Activated naive CD8-positive, alpha-beta T cell treated with anti-CD3 and anti-CD28 coated beads, Interleukin-2, amount 10 ng/mL, durations not matched to agents 7 days and 5 days (primary cell): ENCODE measurements around the gene CCDC187. TPM values are rescaled to one million over a fixed set of nuclear protein-coding genes. Genes with fewer than 3 reads are reported as not detected.

Experiments
- ATAC-seq: fragments of 150-1000 bp; cut with Tn5 transposase; one replicate; pipeline ENCODE4 v1.10.0; 2021; ENCODE audit warnings: low read depth, moderate library complexity
- POLR2A ChIA-PET: fragments of 350-600 bp; sonication (Branson Sonifier 250); formaldehyde crosslinking; loops from one replicate; lab custom pipeline; 2021; ENCODE audit warnings: antibody characterized with exemption; lab: Charles Lee
- DNase-seq: peaks from one replicate; pipeline ENCODE4 v3.0.0; 2021
- H3K27ac Mint-ChIP-seq: one replicate; pipeline ENCODE4 v1.8.0; 2022; ENCODE audit warnings: mild to moderate bottlenecking, mixed read lengths
- H3K27me3 Mint-ChIP-seq: one replicate; pipeline ENCODE4 v1.8.0; 2022; ENCODE audit warnings: mild to moderate bottlenecking, moderate library complexity, mixed read lengths
- H3K36me3 Mint-ChIP-seq: one replicate; pipeline ENCODE4 v1.8.0; 2021; ENCODE audit warnings: mild to moderate bottlenecking, mixed read lengths
- H3K4me1 Mint-ChIP-seq: one replicate; pipeline ENCODE4 v1.8.0; 2021; ENCODE audit warnings: mixed read lengths
- H3K4me3 Mint-ChIP-seq: one replicate; pipeline ENCODE4 v1.8.0; 2022; ENCODE audit warnings: mild to moderate bottlenecking, moderate library complexity, mixed read lengths
- H3K9me3 Mint-ChIP-seq: one replicate; pipeline ENCODE4 v1.8.0; 2021; ENCODE audit warnings: mixed read lengths
- total RNA-seq, 2 experiments: library from RNA; stranded (reverse); gene quantifications; one replicate each; pipeline ENCODE4 v1.2.3, GENCODE V29; 2021

Gene CCDC187
- total RNA-seq, 2 experiments from 2014 or later = not detected

GRCh38 chr9:136234597-136234996 is 69.3 kb downstream of the CCDC187 start:
- H3K36me3 Mint-ChIP-seq = peaks cover 3% of the 10 kb centered on the region
- H3K4me1 Mint-ChIP-seq = peaks cover 21% of the 10 kb centered on the region
- H3K4me3 Mint-ChIP-seq = no peak overlapping the region
- H3K27ac Mint-ChIP-seq = no peak overlapping the region
- ATAC-seq (no peak), DNase-seq (no peak)
- H3K27me3 Mint-ChIP-seq = no peaks in the 10 kb centered on the region
- POLR2A ChIA-PET = no interaction called here
- H3K9me3 Mint-ChIP-seq = no peaks in the 10 kb centered on the region

DNA sequence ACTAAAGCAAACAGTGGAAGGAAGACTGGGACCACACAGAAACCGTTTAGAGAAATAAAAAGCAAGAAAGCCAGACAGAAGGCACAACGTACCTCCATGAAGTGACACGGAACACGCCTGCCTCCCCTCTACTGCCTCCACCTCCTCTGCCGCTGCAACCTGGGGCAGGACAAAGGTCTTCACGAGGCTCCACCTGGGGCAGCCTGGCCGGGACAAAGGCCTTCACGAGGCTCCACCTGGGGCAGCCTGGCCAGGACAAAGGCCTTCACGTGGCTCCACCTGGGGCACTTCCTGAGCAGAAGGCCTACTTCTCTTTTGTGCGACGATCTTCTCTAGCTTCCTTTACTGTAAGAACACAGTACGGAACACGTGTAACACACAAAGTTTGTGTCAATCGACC is 70.0 kb downstream of the CCDC187 start:
- ATAC-seq (no peak), DNase-seq (no peak)
- Mint-ChIP-seq H3K9me3 (no peaks in the 10 kb centered on the region), H3K36me3 (peaks cover 3% of the 10 kb centered on the region), H3K27me3 (no peaks in the 10 kb centered on the region), H3K27ac (peak overlapping the region; percentile 28), H3K4me1 (peaks cover 20% of the 10 kb centered on the region), H3K4me3 (no peak overlapping the region)
- POLR2A ChIA-PET = no interaction called here

- no peak for ATAC-seq
- H3K27ac Mint-ChIP-seq = peak overlapping the region; percentile 66
- H3K36me3 Mint-ChIP-seq = peaks cover 3% of the 10 kb centered on the region
- no peak overlapping the region for H3K4me3 Mint-ChIP-seq
- no peaks in the 10 kb centered on the region for H3K9me3 Mint-ChIP-seq
- H3K4me1 Mint-ChIP-seq = peaks cover 18% of the 10 kb centered on the region
- no peaks in the 10 kb centered on the region for H3K27me3 Mint-ChIP-seq
- no peak for DNase-seq
- POLR2A ChIA-PET = interaction anchor here (0.7 kb wide), 1 partner anchor 1804 kb away, joined by 4 read pairs; no protein-coding TSS in a partner anchor
Measured at GRCh38 chr9:136233411-136233810, 70.5 kb downstream of the CCDC187 start.

GRCh38 chr9:136232969-136233368 is 70.9 kb downstream of the CCDC187 start:
- ATAC-seq = no peak
- Mint-ChIP-seq H3K27ac (peak overlapping the region; percentile 66), H3K36me3 (peaks cover 3% of the 10 kb centered on the region), H3K4me1 (peaks cover 17% of the 10 kb centered on the region), H3K27me3 (no peaks in the 10 kb centered on the region), H3K4me3 (no peak overlapping the region), H3K9me3 (no peaks in the 10 kb centered on the region)
- POLR2A ChIA-PET = interaction anchor here (0.7 kb wide), 1 partner anchor 1803 kb away, joined by 4 read pairs; no protein-coding TSS in a partner anchor
- no peak for DNase-seq

DNA sequence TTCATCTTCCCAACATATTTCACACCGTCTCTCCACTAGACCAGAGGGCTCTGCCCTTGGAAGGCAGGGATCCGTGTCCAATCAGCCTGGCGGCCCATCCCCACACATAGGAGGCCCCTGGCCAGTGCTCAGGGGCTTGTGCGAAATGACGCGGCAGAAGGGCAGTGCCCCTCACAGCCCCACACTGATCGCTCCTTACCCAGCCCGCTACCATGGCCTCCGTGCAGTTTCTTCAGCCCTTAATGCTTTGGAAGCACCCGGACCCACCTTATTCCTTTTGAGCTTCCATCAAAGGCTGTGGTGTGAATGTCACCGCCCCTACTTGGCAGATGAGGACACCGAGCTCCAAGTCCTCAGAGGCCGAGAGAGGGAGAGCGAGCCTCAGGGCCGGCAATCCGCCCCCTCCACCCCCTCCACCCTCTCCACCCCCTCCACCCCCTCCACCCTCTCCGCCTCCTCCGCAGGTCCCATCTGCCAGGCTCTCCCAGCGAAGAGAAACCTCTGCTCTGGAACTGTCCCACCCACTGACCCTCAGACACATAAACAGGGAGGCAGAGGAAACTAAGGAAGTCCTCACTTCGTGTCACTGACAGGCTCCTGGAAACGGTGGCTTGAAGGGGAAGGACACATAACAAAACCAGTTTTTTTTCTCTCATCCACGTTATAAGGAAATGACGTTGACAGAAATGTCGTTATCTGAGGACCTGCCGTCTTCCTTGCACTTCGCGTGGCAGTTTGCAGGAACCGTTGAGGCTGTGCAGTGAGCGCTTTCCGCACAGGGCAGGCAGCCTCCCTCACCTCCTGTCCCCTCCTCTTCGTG is 72.2 kb downstream of the CCDC187 start:
- POLR2A ChIA-PET = interaction anchor here (1.0 kb wide), 1 partner anchor 36 kb away, joined by 4 read pairs; no protein-coding TSS in a partner anchor
- H3K36me3 Mint-ChIP-seq = peaks cover 3% of the 10 kb centered on the region
- ATAC-seq = peak; percentile 49

GRCh38 chr9:136230773-136231172 is 73.1 kb downstream of the CCDC187 start:
- no peak overlapping the region for H3K4me3 Mint-ChIP-seq
- no peak for ATAC-seq

More for the DNA sequence above, 72.2 kb downstream of the CCDC187 start:
- DNase-seq = no peak
- Mint-ChIP-seq H3K27me3 (no peaks in the 10 kb centered on the region), H3K4me3 (peak overlapping the region; percentile 64), H3K9me3 (no peaks in the 10 kb centered on the region), H3K4me1 (peaks cover 17% of the 10 kb centered on the region), H3K27ac (peak overlapping the region; percentile 76)

DNA sequence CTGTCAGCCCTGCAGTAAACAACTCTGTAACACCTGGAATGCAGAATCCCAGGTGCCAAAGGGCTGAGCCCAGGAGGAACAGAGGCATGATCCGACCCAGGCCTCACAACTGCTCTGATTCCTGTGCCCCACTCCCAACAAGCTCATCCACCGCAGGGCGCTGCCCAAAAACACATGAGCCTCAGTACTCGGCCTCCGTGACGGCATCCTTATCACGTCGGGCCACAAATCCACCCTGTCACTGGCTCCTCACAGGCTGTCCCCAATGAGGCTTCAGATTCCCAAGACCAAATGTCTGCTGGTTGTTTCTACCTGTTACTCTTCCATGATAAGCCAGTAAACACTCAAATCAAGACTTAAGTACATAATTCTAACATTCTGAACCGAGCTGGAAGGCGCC is 73.5 kb downstream of the CCDC187 start:
- Mint-ChIP-seq H3K27me3 (no peaks in the 10 kb centered on the region), H3K36me3 (peaks cover 3% of the 10 kb centered on the region), H3K4me1 (peaks cover 17% of the 10 kb centered on the region), H3K27ac (no peak overlapping the region), H3K4me3 (no peak overlapping the region), H3K9me3 (no peaks in the 10 kb centered on the region)
- ATAC-seq (no peak), DNase-seq (no peak)
- POLR2A ChIA-PET = no interaction called here

More at GRCh38 chr9:136230773-136231172, 73.1 kb downstream of the CCDC187 start:
- POLR2A ChIA-PET = interaction anchor here (1.0 kb wide), 1 partner anchor 37 kb away, joined by 4 read pairs; no protein-coding TSS in a partner anchor
- Mint-ChIP-seq H3K27me3 (no peaks in the 10 kb centered on the region), H3K4me1 (peaks cover 17% of the 10 kb centered on the region), H3K9me3 (no peaks in the 10 kb centered on the region), H3K27ac (peak overlapping the region; percentile 61), H3K36me3 (peaks cover 3% of the 10 kb centered on the region)
- DNase-seq = no peak

- H3K9me3 Mint-ChIP-seq = no peaks in the 10 kb centered on the region
- H3K4me1 Mint-ChIP-seq = peaks cover 20% of the 10 kb centered on the region
- H3K27ac Mint-ChIP-seq = no peak overlapping the region
- no peak for DNase-seq
- H3K4me3 Mint-ChIP-seq = no peak overlapping the region
- peaks cover 3% of the 10 kb centered on the region for H3K36me3 Mint-ChIP-seq
- no peak for ATAC-seq
- H3K27me3 Mint-ChIP-seq = no peaks in the 10 kb centered on the region
- POLR2A ChIA-PET = no interaction called here
Measured at GRCh38 chr9:136229096-136230065, 74.5 kb downstream of the CCDC187 start.

DNA sequence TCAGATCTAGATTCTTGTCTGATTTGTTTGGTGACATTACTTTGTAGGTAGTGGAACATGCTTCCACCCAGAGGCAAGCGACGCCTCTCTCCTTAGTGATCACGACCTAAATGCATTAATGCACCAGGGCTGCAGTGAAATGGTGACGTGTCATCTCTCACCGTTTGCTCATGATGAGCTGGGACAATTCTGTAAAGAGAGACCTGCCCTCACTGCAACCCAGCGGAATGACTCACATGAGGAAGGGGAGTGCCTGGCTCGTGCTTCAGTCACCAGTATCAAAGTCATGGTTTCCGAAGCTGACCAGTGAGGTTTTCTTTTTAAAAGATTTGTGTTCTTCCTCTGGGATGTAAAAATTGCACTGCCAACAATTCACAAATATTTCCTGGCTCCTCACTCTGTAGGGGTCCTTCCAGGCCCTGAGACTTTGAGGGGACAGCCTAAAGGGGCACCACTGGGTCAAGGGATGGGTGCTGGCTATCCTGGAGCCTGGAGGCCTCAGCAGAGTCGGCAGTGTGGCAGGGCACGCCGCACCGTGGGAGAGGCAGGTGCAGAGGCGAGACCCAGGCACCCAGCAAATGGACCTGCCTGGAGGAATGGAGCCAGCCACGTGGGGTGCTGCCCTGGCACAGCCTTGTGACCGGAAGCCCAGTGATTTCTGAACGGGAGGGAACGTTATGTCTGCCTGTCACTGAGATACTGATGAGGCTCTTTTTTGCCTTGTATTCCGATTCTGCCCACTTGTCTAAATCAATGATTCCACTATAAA is 75.6 kb downstream of the CCDC187 start:
- peaks cover 13% of the 10 kb centered on the region for H3K4me1 Mint-ChIP-seq
- POLR2A ChIA-PET = no interaction called here
- no peaks in the 10 kb centered on the region for H3K9me3 Mint-ChIP-seq
- DNase-seq (no peak), ATAC-seq (no peak)
- H3K27me3 Mint-ChIP-seq = no peaks in the 10 kb centered on the region
- H3K36me3 Mint-ChIP-seq = peaks cover 2% of the 10 kb centered on the region
- H3K4me3 Mint-ChIP-seq = no peak overlapping the region
- H3K27ac Mint-ChIP-seq = no peak overlapping the region

DNA sequence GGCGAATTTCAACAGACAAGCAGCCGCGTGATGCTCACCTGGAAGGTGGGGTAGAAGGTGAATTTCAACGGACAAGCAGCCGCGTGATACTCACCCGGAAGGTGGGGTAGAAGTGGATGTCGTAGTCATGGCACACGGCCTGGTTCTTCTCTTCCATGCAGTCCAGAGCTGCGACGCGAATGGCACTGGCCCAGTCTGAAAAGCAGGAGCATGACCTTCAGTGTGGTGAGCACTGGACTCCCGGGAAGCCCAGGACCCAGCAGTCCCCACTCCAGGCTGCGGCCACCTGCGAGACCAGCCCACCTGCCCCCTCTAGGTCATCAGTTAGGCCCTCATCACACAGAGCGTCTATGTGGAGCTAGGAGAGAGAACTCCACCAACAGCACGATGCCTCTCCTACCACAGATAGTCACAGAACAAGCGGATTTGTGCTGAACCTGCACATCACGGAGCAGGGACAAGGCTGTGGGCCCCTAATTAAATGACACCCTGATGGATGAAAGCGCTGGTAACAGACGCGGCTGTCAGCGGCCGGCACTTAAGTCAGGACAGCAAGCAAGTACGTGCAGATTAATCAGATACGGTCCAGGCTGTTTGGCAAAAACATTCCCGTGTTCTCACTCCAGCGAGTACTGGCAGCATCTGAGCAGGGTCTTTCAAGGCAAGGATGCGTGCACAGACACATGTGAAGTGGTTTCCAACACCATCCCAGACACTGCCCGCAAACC is 77.0 kb downstream of the CCDC187 start:
- no peak overlapping the region for H3K4me3 Mint-ChIP-seq
- H3K36me3 Mint-ChIP-seq = peaks cover under 1% of the 10 kb centered on the region
- H3K27me3 Mint-ChIP-seq = no peaks in the 10 kb centered on the region
- no peaks in the 10 kb centered on the region for H3K9me3 Mint-ChIP-seq
- no peak overlapping the region for H3K27ac Mint-ChIP-seq
- peaks cover 5% of the 10 kb centered on the region for H3K4me1 Mint-ChIP-seq
- DNase-seq = no peak
- POLR2A ChIA-PET = no interaction called here
- no peak for ATAC-seq

DNA sequence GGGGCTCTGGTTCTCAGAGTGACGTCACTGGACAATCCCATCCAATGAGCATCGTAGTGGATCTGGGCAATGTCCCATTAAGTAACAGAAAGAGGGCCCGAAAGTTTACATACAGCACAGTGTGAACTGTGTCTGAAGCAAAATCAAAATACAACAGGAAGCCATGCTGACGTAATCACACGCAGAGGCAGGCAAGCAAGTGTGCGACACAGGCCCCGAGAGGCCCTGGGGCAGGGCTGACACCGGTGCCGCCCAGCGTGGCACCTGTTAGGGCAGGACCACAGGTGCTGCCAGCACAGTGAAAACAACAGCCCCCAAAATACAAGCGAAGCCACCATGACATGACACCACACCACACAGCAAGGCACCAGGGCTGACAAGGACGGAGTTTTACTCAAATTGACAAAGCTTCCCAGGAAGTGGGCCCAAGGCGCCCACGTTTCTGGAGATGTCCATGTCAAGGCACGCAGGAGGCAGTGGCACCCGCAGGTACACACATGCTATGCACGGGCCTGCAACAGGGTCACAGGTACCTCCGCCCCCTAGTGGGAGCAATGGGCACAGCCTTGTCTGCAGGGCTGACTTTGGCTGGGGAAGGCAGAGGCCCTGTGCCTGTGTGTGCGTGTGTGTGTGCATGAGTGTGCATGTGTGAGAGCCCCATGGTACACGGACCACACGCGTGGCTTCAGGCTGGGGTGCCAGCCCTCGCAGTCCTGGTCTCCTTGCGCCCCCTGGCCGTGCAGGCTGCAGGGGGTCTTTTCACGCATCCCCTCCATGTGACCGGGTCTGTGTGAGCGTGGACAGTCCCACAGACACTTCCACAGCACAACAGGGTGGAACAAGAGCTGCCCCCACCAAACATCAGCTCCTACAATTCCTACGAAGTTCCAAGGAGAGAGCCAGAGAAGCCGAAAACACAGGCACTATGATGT is 77.9 kb downstream of the CCDC187 start:
- ATAC-seq (peak; percentile 86), DNase-seq (peak; percentile 74)
- POLR2A ChIA-PET = no interaction called here
- Mint-ChIP-seq H3K4me1 (peaks cover 4% of the 10 kb centered on the region), H3K36me3 (no peaks in the 10 kb centered on the region), H3K27me3 (no peaks in the 10 kb centered on the region), H3K27ac (no peak overlapping the region), H3K9me3 (no peaks in the 10 kb centered on the region), H3K4me3 (no peak overlapping the region)
